HepG2 (cell line): Measurements from ENCODE around the gene CGREF1. TPM values are rescaled to one million over a fixed set of nuclear protein-coding genes. Genes with fewer than 3 reads are reported as not detected.

Experiments
- NFYC ChIP-seq: IDR thresholded peaks from 2 replicates; pipeline ENCODE4 v1.6.1; 2016; ENCODE audit warnings: missing genetic modification reagents, missing compliant biosample characterization
- RBAK ChIP-seq: sonication (generic); formaldehyde crosslinking; IDR thresholded peaks from 2 replicates; pipeline ENCODE4 v1.5.1; 2020; ENCODE audit warnings: mild to moderate bottlenecking, missing genetic modification reagents
- YY1 ChIP-seq: IDR thresholded peaks from 2 replicates; pipeline ENCODE4 v1.6.1; 2011; ENCODE audit warnings: low read length, low read depth, moderate library complexity, mild to moderate bottlenecking; ENCODE audit not compliant: insufficient read depth, insufficient replicate concordance
- ZNF432 ChIP-seq: sonication (generic); formaldehyde crosslinking; IDR thresholded peaks from 2 replicates; pipeline ENCODE4 v1.5.0; 2020; ENCODE audit warnings: missing genetic modification reagents, mild to moderate bottlenecking, borderline replicate concordance
- ZNF552 ChIP-seq: sonication (generic); formaldehyde crosslinking; IDR thresholded peaks from 2 replicates; pipeline ENCODE4 v1.9.0; 2022; ENCODE audit warnings: missing genetic modification reagents, mild to moderate bottlenecking, borderline replicate concordance
- polyA plus RNA-seq, 8 experiments: library from polyadenylated mRNA; depleted of rRNA in 3 of 8; stranded (reverse) in 7 of 8; unstranded in 1 of 8; fragments of >200 nt; fragmentation: Illumina TruSeq in 4 of 8; extraction: Trizol in 4 of 8; gene quantifications; 2 replicates each; pipeline versions ENCODE4 v1.2.1 to v1.2.3, GENCODE V29; 2011 to 2016; ENCODE audit warnings: low read depth in 4 of 8, missing spikeins in 1 of 8, mixed read lengths in 1 of 8; ENCODE audit not compliant: insufficient read depth in 1 of 8
- total RNA-seq, 5 experiments: library from RNA; depleted of rRNA; stranded (reverse); fragments of >200 nt; fragmentation: Illumina TruSeq; extraction: Trizol; gene quantifications; 2 replicates each; pipeline ENCODE4 v1.2.3, GENCODE V29; 2016; ENCODE audit warnings: low read depth in 1 of 5
- TF ChIP-seq, protein P1 (sequence below): sonication (generic); formaldehyde crosslinking; IDR thresholded peaks from one replicate; pipeline ENCODE4 v1.5.1; 2020; ENCODE audit warnings: mild to moderate bottlenecking, missing genetic modification reagents; ENCODE audit errors: not compliant biosample characterization
- TF ChIP-seq, protein P2 (sequence below): sonication (generic); formaldehyde crosslinking; IDR thresholded peaks from 2 replicates; pipeline ENCODE4 v1.9.0; 2022; ENCODE audit warnings: missing genetic modification reagents, mild to moderate bottlenecking, borderline replicate concordance
- TF ChIP-seq, protein P3 (sequence below): sonication (generic); formaldehyde crosslinking; IDR thresholded peaks from 2 replicates; pipeline ENCODE4 v1.4.0; 2020; ENCODE audit warnings: missing genetic modification reagents, borderline replicate concordance

Gene CGREF1
- total and polyA plus RNA-seq, 2 of the 13 experiments (the other 11 are each of a cell fraction or from before 2014, with no cell fraction given), result 13.9 to 23.4 TPM

DNA sequence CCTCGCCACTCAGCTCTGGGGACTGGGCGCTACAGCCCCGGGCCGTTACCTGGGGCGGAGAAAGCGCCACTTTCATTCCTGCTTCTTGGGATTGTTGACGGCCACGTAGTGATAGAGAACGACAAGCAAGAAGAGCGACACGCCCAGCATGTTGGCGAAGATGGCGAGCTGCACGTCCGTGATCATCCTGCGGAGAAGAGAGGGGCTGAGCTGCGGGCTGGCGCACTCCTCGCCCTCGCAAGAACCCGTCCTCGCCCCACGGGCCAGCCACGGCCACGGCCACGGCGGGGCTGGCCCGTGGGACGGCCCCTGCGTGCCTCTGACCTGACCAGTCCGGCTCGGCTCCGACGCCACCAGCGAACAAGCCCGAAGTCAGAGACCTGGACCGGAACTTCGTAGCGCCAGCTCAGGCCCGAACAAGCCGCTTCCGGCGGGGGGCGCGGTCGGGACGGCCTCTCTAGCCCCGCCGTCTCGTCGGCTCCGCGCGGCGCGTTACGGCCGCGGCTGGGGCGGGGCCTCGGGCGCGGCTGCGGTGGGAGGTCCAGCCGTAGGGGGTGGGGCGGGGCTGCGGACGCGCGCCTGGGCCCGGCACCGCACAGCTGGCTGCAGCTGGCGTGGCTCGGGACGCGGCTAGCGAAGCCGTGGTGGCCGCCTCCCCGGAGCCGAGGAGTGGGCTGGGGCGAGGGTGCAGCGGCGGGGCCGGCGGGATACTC lies 47.5 kb downstream of the CGREF1 start, which contains the start of gene OST4 (continued):
- TF ChIP-seq, protein P1, sequence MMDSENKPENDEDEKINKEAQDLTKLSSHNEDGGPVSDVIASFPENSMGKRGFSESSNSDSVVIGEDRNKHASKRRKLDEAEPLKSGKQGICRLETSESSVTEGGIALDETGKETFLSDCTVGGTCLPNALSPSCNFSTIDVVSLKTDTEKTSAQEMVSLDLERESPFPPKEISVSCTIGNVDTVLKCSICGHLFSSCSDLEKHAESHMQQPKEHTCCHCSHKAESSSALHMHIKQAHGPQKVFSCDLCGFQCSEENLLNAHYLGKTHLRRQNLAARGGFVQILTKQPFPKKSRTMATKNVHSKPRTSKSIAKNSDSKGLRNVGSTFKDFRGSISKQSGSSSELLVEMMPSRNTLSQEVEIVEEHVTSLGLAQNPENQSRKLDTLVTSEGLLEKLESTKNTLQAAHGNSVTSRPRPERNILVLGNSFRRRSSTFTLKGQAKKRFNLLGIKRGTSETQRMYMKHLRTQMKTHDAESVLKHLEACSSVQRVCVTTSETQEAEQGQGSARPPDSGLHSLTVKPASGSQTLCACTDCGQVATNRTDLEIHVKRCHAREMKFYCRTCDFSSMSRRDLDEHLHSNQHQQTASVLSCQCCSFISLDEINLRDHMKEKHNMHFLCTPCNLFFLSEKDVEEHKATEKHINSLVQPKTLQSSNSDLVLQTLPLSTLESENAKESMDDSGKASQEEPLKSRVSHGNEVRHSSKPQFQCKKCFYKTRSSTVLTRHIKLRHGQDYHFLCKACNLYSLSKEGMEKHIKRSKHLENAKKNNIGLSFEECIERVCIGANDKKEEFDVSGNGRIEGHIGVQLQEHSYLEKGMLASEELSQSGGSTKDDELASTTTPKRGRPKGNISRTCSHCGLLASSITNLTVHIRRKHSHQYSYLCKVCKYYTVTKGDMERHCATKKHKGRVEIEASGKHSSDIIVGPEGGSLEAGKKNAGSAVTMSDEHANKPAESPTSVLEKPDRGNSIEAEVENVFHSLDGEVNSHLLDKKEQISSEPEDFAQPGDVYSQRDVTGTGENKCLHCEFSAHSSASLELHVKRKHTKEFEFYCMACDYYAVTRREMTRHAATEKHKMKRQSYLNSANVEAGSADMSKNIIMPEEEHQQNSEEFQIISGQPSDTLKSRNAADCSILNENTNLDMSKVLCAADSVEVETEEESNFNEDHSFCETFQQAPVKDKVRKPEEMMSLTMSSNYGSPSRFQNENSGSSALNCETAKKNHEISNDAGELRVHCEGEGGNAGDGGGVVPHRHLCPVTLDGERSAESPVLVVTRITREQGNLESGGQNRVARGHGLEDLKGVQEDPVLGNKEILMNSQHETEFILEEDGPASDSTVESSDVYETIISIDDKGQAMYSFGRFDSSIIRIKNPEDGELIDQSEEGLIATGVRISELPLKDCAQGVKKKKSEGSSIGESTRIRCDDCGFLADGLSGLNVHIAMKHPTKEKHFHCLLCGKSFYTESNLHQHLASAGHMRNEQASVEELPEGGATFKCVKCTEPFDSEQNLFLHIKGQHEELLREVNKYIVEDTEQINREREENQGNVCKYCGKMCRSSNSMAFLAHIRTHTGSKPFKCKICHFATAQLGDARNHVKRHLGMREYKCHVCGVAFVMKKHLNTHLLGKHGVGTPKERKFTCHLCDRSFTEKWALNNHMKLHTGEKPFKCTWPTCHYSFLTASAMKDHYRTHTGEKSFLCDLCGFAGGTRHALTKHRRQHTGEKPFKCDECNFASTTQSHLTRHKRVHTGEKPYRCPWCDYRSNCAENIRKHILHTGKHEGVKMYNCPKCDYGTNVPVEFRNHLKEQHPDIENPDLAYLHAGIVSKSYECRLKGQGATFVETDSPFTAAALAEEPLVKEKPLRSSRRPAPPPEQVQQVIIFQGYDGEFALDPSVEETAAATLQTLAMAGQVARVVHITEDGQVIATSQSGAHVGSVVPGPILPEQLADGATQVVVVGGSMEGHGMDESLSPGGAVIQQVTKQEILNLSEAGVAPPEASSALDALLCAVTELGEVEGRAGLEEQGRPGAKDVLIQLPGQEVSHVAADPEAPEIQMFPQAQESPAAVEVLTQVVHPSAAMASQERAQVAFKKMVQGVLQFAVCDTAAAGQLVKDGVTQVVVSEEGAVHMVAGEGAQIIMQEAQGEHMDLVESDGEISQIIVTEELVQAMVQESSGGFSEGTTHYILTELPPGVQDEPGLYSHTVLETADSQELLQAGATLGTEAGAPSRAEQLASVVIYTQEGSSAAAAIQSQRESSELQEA (CRISPR knock-in tag), result peak; percentile 47
- TF ChIP-seq ZNF552 (CRISPR knock-in tag) (no peak; the same call in 1 of the 2 replicates), YY1 (peak; percentile 82), ZNF432 (CRISPR knock-in tag) (no peak), NFYC (CRISPR knock-in tag) (peak; percentile 31; the same call in 1 of the 2 replicates), RBAK (CRISPR knock-in tag) (no peak)
- TF ChIP-seq, protein P2, sequence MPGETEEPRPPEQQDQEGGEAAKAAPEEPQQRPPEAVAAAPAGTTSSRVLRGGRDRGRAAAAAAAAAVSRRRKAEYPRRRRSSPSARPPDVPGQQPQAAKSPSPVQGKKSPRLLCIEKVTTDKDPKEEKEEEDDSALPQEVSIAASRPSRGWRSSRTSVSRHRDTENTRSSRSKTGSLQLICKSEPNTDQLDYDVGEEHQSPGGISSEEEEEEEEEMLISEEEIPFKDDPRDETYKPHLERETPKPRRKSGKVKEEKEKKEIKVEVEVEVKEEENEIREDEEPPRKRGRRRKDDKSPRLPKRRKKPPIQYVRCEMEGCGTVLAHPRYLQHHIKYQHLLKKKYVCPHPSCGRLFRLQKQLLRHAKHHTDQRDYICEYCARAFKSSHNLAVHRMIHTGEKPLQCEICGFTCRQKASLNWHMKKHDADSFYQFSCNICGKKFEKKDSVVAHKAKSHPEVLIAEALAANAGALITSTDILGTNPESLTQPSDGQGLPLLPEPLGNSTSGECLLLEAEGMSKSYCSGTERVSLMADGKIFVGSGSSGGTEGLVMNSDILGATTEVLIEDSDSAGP (CRISPR knock-in tag), result 0 out of 2 replicates have a peak, but pooled peaks have one; percentile 22
- TF ChIP-seq, protein P3, sequence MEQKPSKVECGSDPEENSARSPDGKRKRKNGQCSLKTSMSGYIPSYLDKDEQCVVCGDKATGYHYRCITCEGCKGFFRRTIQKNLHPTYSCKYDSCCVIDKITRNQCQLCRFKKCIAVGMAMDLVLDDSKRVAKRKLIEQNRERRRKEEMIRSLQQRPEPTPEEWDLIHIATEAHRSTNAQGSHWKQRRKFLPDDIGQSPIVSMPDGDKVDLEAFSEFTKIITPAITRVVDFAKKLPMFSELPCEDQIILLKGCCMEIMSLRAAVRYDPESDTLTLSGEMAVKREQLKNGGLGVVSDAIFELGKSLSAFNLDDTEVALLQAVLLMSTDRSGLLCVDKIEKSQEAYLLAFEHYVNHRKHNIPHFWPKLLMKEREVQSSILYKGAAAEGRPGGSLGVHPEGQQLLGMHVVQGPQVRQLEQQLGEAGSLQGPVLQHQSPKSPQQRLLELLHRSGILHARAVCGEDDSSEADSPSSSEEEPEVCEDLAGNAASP (CRISPR knock-in tag), result peak; percentile 75; the same call in 1 of the 2 replicates
